ENCODE measurements around the gene MAP2K7.

- TF ChIP-seq CTCF (IDR thresholded peaks at IDR 0.05) (no peak), POLR2A (IDR thresholded peaks at IDR 0.05) (no peak), POLR2AphosphoS5 (IDR thresholded peaks at IDR 0.05) (no peak)
Observed at GRCh38 chr19:7932930-7933300, 29.2 kb downstream of the MAP2K7 start.

Data from gastroesophageal sphincter (tissue), 3 donors.